ENCODE data around the gene HTR2A.
"Not testable (repeated sequence)": the region's sequence is repeated elsewhere in the genome, so short reads cannot be mapped to it uniquely, and the experiment has no call there.

The HTR2A gene

GRCh38 chr13:46812301-46812797, 84.5 kb downstream of the HTR2A start:
- DNase-seq, result no peak

- DNase-seq, result no peak
Measured at GRCh38 chr13:46810440-46810839, 86.4 kb downstream of the HTR2A start.

GRCh38 chr13:46804921-46805320, 91.9 kb downstream of the HTR2A start:
- DNase-seq, result not testable (repeated sequence)

- DNase-seq, result no peak
Measured at GRCh38 chr13:46804391-46804815, 92.5 kb downstream of the HTR2A start.

- DNase-seq, result no peak
Measured at GRCh38 chr13:46803586-46803985, 93.3 kb downstream of the HTR2A start.

GRCh38 chr13:46801858-46802257, 95.0 kb downstream of the HTR2A start:
- DNase-seq, result no peak

GRCh38 chr13:46799139-46799538, 97.7 kb downstream of the HTR2A start:
- DNase-seq, result no peak

DNA sequence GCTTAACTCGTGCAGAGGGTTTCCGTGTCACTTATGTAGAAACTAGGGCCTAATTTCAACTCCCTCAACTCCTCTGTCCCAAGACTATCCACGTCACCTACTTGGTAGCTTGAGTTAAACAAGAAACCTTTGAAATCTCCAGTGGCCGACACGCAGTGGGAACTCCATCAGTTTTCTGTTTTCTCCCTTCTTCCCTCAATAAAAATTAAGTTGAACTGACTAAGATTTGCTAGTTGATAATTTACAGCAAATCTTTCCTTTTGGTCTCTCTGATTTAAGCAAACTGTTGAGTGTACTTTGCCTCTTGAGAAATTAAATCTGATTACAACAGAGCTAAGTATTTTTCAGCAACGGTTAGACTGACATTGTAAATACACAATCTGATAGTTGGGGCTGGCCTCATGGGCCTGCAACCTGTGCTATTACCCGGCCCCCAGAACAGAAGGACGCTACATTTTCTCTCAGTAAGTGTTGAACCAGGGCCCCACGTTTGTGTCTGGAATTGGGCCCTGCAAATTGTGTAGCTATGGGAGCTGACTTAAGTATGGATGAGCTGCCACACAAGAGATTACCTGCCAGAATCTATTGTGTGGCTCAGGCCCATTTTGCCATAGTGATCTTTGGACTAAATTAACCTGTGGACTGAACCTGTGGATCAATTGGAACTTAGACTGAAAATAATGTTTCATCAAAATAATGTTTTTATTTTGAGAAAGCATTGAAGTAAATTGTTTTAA, 99.2 kb downstream of the HTR2A start:
- no peak for DNase-seq

- peak; percentile 41 to 92 (median 81) for DNase-seq
Measured at GRCh38 chr13:46796515-46797474, 100.1 kb downstream of the HTR2A start, which contains the start of gene ESD. Gene ESD, minus strand, starts transcription at chr13:46797161. Its CDS starts 5,748 bp downstream, at chr13:46791413.

GRCh38 chr13:46796129-46796514, 100.7 kb downstream of the HTR2A start:
- DNase-seq, result no peak

GRCh38 chr13:46795321-46795720, 101.5 kb downstream of the HTR2A start:
- DNase-seq, result peak in 1 of 51 donors; percentile 6

- no peak for DNase-seq
Measured at GRCh38 chr13:46783504-46783903, 113.3 kb downstream of the HTR2A start.

- DNase-seq, result no peak
Measured at GRCh38 chr13:46782691-46783090, 114.2 kb downstream of the HTR2A start.

- no peak for DNase-seq
Measured at GRCh38 chr13:46782066-46782465, 114.8 kb downstream of the HTR2A start.

All from hypothalamus (tissue), 51 donors.